Erythroblast (primary cell): ENCODE measurements around the gene AHCYL2.
"Not testable (repeated sequence)": the region's sequence is repeated elsewhere in the genome, so short reads cannot be mapped to it uniquely, and the experiment has no call there.

Experiments
- GATA1 ChIP-seq: IDR thresholded peaks from 2 replicates; pipeline ENCODE4 v1.6.1; 2011; ENCODE audit warnings: low read depth, mild to moderate bottlenecking, control low read depth, low read length, moderate library complexity
- POLR2A ChIP-seq: IDR thresholded peaks from 2 replicates; pipeline ENCODE4 v1.6.1; 2011; ENCODE audit warnings: mild to moderate bottlenecking, low read length

DNA sequence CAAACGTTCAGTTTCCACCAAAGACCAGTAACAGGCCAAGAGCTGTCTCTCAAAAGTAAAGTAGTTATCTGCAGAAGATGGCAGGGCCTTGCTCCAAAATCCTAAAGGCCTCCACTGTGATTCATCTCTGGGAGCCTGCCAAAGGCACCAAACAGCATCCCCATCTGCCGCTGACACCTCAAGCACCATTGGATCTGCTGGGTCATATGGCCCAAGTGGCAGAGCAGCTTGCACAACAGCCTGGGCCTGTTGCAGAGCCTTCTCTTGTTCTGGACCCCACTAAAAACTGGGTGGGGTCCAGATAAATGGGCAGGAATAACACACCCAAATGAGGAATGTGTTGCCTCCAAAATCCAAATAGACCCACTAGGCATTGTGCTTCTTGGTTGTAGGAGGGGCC, 222.1 kb downstream of the AHCYL2 start:
- TF ChIP-seq POLR2A, GATA1: not testable (repeated sequence)
